A549 (cell line): ENCODE measurements around the gene GATM. TPM values are rescaled to one million over a fixed set of nuclear protein-coding genes. Genes with fewer than 3 reads are reported as not detected.

Source experiments
- ATAC-seq, 2 experiments: fragments of 200-7000 bp in 1 of 2; fragments of >200 bp in 1 of 2; cut with Nextera tagmentation in 1 of 2; cut with Tn5 transposase in 1 of 2; 3 replicates each; pipeline versions ENCODE4 v1.8.0 to v1.9.1; 2018 to 2020; ENCODE audit warnings: mild to moderate bottlenecking in 1 of 2, moderate library complexity in 1 of 2
- CTCF ChIA-PET: fragments of 300-600 bp; sonication (Branson Sonifier 250); formaldehyde crosslinking; extraction: SDS; loops from one replicate; lab custom pipeline; 2021; ENCODE audit warnings: antibody characterized with exemption, inconsistent platforms; lab: Yijun Ruan, JAX
- POLR2A ChIA-PET: fragments of 350-600 bp; formaldehyde crosslinking; extraction: SDS; loops from one replicate; lab custom pipeline; 2021; ENCODE audit warnings: antibody characterized with exemption, inconsistent platforms; lab: Yijun Ruan, JAX
- DNase-seq, 2 experiments: peaks; one replicate each; pipeline versions ENCODE4 v3.0.0 to v3.0.0-alpha.2; 2011 to 2016; ENCODE audit warnings: low read depth in 1 of 2, low spot score in 1 of 2
- FAIRE-seq: peaks from 2 replicates; lab custom pipeline; 2011; peaks lifted over from hg19 to GRCh38; lab: Jason Lieb, UNC
- H3K27ac ChIP-seq, 2 experiments: fragments of >200 bp; sonication (Bioruptor Twin); formaldehyde crosslinking; 3 replicates each; pipeline ENCODE4 v1.5.1; 2016 to 2017
- H3K4me1 ChIP-seq: fragments of >200 bp; sonication (Bioruptor Twin); formaldehyde crosslinking; 3 replicates; pipeline ENCODE4 v1.6.1; 2016
- H3K4me2 ChIP-seq: fragments of >200 bp; sonication (Bioruptor Twin); formaldehyde crosslinking; 3 replicates; pipeline ENCODE4 v1.6.1; 2016
- H3K4me3 ChIP-seq: fragments of >200 bp; sonication (Bioruptor Twin); formaldehyde crosslinking; 3 replicates; pipeline ENCODE4 v1.5.1; 2016
- H3K9me3 ChIP-seq: fragments of >200 bp; sonication (Bioruptor Twin); formaldehyde crosslinking; 3 replicates; pipeline ENCODE4 v1.6.1; 2016
- BHLHE40 ChIP-seq: IDR thresholded peaks from 2 replicates; pipeline ENCODE4 v1.6.1; 2012; ENCODE audit warnings: low read depth, low read length, inconsistent platforms
- CBX2 ChIP-seq: fragments of 200-600 bp; sonication (generic); IDR thresholded peaks from 2 replicates; pipeline ENCODE4 v1.6.1; 2016; ENCODE audit warnings: low read depth, mild to moderate bottlenecking, borderline replicate concordance
- CBX8 ChIP-seq: fragments of 200-600 bp; sonication (generic); IDR thresholded peaks from 2 replicates; pipeline ENCODE4 v1.6.1; 2016
- CEBPB ChIP-seq, 2 experiments: fragments of >200 bp in 1 of 2; sonication (Bioruptor Twin) in 1 of 2; formaldehyde crosslinking in 1 of 2; IDR thresholded peaks; 2 replicates each; pipeline ENCODE4 v1.6.1; 2012 to 2016
- CHD4 ChIP-seq: fragments of 200-600 bp; sonication (generic); IDR thresholded peaks from 2 replicates; pipeline ENCODE4 v1.6.1; 2016; ENCODE audit warnings: antibody characterized with exemption, mild to moderate bottlenecking, borderline replicate concordance
- FOXS1 ChIP-seq: fragments of 250-450 bp; sonication (Bioruptor Pico); IDR thresholded peaks from 2 replicates; pipeline ENCODE4 v1.5.0; 2020; ENCODE audit warnings: mild to moderate bottlenecking, moderate library complexity
- GATA3 ChIP-seq: IDR thresholded peaks from 2 replicates; pipeline ENCODE4 v1.6.1; 2012; ENCODE audit warnings: borderline replicate concordance
- HEYL ChIP-seq: fragments of 250-450 bp; sonication (Bioruptor Pico); IDR thresholded peaks from 2 replicates; pipeline ENCODE4 v1.8.0; 2021; ENCODE audit warnings: mild to moderate bottlenecking, moderate library complexity
- HOXB13 ChIP-seq: fragments of 250-450 bp; sonication (Bioruptor Pico); IDR thresholded peaks from 2 replicates; pipeline ENCODE4 v1.5.0; 2020; ENCODE audit warnings: low read depth, mild to moderate bottlenecking, moderate library complexity
- MAZ ChIP-seq: fragments of 150-350 bp; IDR thresholded peaks from 2 replicates; pipeline ENCODE4 v1.6.1; 2014; ENCODE audit warnings: antibody characterized with exemption, low read depth, low read length, borderline replicate concordance
- MYC ChIP-seq: IDR thresholded peaks from 2 replicates; pipeline ENCODE4 v1.6.1; 2012; ENCODE audit warnings: mild to moderate bottlenecking, inconsistent platforms, low read length, improper control_type of control experiment, borderline replicate concordance
- NPAS2 ChIP-seq: fragments of 250-450 bp; sonication (Bioruptor Pico); IDR thresholded peaks from 2 replicates; pipeline ENCODE4 v1.8.0; 2022; ENCODE audit warnings: mild to moderate bottlenecking, moderate library complexity, borderline replicate concordance
- POLR2AphosphoS2 ChIP-seq: conservative IDR thresholded peaks from 2 replicates; pipeline ENCODE4 v1.6.1; 2012; ENCODE audit warnings: low read length, improper control_type of control experiment, inconsistent platforms
- RAD21 ChIP-seq, 2 experiments: fragments of >200 bp in 1 of 2; sonication (Bioruptor Twin) in 1 of 2; formaldehyde crosslinking in 1 of 2; IDR thresholded peaks in 1 of 2; conservative IDR thresholded peaks in 1 of 2; 2 replicates in 1 of 2; 3 replicates in 1 of 2; pipeline ENCODE4 v1.6.1; 2012 to 2018; ENCODE audit warnings: inconsistent platforms in 1 of 2
- RARB ChIP-seq: fragments of 250-450 bp; sonication (Bioruptor Pico); IDR thresholded peaks from 2 replicates; pipeline ENCODE4 v1.8.0; 2021; ENCODE audit warnings: mild to moderate bottlenecking, moderate library complexity
- RNF2 ChIP-seq: fragments of 200-600 bp; sonication (generic); IDR thresholded peaks from 2 replicates; pipeline ENCODE4 v1.6.1; 2016; ENCODE audit warnings: low read depth, mild to moderate bottlenecking, antibody characterized with exemption, moderate library complexity, borderline replicate concordance
- SMC3 ChIP-seq: fragments of >200 bp; sonication (Bioruptor Twin); formaldehyde crosslinking; IDR thresholded peaks from 3 replicates; pipeline ENCODE4 v1.6.1; 2018; ENCODE audit warnings: inconsistent platforms
- TFCP2L1 ChIP-seq: fragments of 250-450 bp; sonication (Bioruptor Pico); IDR thresholded peaks from 2 replicates; pipeline ENCODE4 v1.5.0; 2021; ENCODE audit warnings: mild to moderate bottlenecking
- TP53 ChIP-seq: fragments of 250-450 bp; sonication (Bioruptor Pico); IDR thresholded peaks from 2 replicates; pipeline ENCODE4 v1.5.0; 2021; ENCODE audit warnings: mild to moderate bottlenecking, moderate library complexity
- ZNF302 ChIP-seq: fragments of 250-450 bp; sonication (Bioruptor Pico); IDR thresholded peaks from 2 replicates; pipeline ENCODE4 v1.9.0; 2021; ENCODE audit warnings: inconsistent platforms, mild to moderate bottlenecking, moderate library complexity
- WGBS: methylation state at CpG from one replicate; pipeline ENCODE4 v1.1.6; 2017; ENCODE audit errors: missing lambda C conversion rate; 5-methylcytosine and 5-hydroxymethylcytosine counted together
- polyA plus RNA-seq, 4 experiments: library from polyadenylated mRNA; depleted of rRNA in 3 of 4; stranded (reverse); fragments of >200 nt; fragmentation: RNase III in 1 of 4; extraction: RNeasy Plus Mini Kit Qiagen cat#74134 plus additional on column Dnase treatment in 1 of 4; gene quantifications; 2 replicates in 3 of 4; 3 replicates in 1 of 4; pipeline ENCODE4 v1.2.3, GENCODE V29; 2011 to 2017
- TF ChIP-seq, protein P1 (sequence below): IDR thresholded peaks from 2 replicates; pipeline ENCODE4 v1.6.1; 2012; ENCODE audit warnings: low read depth, borderline replicate concordance
- TF ChIP-seq, protein P2 (sequence below): IDR thresholded peaks from 2 replicates; pipeline ENCODE4 v1.6.1; 2012
- TF ChIP-seq, protein P3 (sequence below): fragments of 250-450 bp; sonication (Bioruptor Pico); IDR thresholded peaks from 2 replicates; pipeline ENCODE4 v1.5.0; 2020; ENCODE audit warnings: low read depth, mild to moderate bottlenecking, moderate library complexity
- TF ChIP-seq, protein P4 (sequence below): IDR thresholded peaks from 2 replicates; pipeline ENCODE4 v1.6.1; 2012

GATM gene
- polyA plus RNA-seq, 2 of the 4 experiments (the other 2 are of a cell fraction), result 4.0 to 6.5 TPM

DNA sequence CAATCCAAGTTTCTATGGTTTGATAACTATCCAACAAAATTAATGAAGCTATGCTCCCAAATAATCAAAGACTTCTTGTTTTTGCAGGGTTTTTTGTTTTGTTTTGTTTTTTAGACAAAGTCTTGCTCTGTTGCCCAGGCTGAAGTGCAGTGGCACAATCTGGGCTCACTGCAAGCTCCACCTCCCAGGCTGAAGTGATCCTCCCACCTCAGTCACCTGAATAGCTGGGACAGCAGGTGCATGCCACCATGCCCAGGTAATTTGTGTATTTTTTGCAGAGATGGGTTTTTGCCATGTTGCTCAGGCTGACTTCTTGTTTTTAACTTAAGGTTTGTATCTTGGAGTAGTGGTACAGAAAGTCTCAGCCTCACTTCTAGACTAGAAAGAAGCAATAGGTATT lies 11.0 kb upstream of the GATM start:
- ATAC-seq (no peak), FAIRE-seq (no peak), DNase-seq (no peak)
- H3K9me3 ChIP-seq, result no peaks in the 10 kb centered on the region
- H3K4me3 ChIP-seq, result no peak overlapping the region
- no peak overlapping the region for H3K4me2 ChIP-seq
- no peak overlapping the region for H3K27ac ChIP-seq
- POLR2A ChIA-PET, result no interaction called here
- TF ChIP-seq TFCP2L1 (CRISPR knock-in tag) (no peak), SMC3 (no peak), CBX8 (no peak), MAZ (no peak), CBX2 (no peak), GATA3 (no peak), RARB (no peak)
- TF ChIP-seq, protein P1, sequence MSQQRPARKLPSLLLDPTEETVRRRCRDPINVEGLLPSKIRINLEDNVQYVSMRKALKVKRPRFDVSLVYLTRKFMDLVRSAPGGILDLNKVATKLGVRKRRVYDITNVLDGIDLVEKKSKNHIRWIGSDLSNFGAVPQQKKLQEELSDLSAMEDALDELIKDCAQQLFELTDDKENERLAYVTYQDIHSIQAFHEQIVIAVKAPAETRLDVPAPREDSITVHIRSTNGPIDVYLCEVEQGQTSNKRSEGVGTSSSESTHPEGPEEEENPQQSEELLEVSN, result no peak
- CTCF ChIA-PET, result interaction anchor here (1.3 to 1.9 kb wide), 2 partner anchors 10 to 12 kb away, joined by 3 to 7 read pairs; no protein-coding TSS in a partner anchor
- peaks cover 7% of the 10 kb centered on the region; the same call in 2 of the 3 replicates for H3K4me1 ChIP-seq

DNA sequence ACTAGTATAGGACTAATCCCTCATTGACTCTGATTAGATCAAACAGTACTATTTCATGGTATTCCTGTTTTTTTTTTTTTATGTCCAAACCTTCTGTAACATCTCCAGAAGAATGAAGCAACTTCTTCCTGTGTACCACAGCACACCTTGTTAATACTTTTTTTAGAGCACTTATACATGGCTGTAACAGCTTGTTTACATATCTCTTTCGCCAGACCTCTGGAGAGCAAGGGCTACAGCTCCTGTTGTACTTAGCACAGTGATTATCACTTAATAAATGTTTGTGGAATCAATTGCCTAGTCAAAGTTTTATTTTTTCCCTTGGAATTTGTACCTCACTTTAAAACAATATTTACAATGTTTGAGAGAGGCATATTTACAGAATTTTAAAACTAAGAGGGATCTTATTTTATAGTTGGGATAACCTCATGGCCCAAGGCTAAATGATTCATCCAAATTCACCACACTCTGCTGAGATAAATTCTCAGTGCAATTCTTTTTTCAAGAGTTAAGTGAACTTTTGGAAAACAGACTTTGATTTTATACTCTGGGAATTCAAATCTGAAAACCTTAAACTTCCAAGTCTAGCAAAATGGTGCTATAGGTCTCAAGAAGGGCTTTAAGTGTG lies 9.2 kb upstream of the GATM start:
- DNase-seq (peak in 1 of 2 experiments; percentile 7), FAIRE-seq (no peak), ATAC-seq (no peak)
- Histone ChIP-seq H3K4me2 (peak overlapping the region; percentile 29), H3K4me1 (peaks cover 7% of the 10 kb centered on the region; the same call in 2 of the 3 replicates), H3K4me3 (no peak overlapping the region), H3K9me3 (no peaks in the 10 kb centered on the region), H3K27ac (no peak overlapping the region)
- 7% methylated on average over 1 of the region's 1 CpG for WGBS
- POLR2A ChIA-PET, result no interaction called here
- CTCF ChIA-PET, result no interaction called here
- TF ChIP-seq, protein P2, sequence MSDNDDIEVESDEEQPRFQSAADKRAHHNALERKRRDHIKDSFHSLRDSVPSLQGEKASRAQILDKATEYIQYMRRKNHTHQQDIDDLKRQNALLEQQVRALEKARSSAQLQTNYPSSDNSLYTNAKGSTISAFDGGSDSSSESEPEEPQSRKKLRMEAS, result no peak
- TF ChIP-seq, protein P1, result no peak
- no peak for TF ChIP-seq TP53 (CRISPR knock-in tag)
- TF ChIP-seq, protein P3, sequence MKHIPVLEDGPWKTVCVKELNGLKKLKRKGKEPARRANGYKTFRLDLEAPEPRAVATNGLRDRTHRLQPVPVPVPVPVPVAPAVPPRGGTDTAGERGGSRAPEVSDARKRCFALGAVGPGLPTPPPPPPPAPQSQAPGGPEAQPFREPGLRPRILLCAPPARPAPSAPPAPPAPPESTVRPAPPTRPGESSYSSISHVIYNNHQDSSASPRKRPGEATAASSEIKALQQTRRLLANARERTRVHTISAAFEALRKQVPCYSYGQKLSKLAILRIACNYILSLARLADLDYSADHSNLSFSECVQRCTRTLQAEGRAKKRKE, result no peak
- TF ChIP-seq, protein P4, sequence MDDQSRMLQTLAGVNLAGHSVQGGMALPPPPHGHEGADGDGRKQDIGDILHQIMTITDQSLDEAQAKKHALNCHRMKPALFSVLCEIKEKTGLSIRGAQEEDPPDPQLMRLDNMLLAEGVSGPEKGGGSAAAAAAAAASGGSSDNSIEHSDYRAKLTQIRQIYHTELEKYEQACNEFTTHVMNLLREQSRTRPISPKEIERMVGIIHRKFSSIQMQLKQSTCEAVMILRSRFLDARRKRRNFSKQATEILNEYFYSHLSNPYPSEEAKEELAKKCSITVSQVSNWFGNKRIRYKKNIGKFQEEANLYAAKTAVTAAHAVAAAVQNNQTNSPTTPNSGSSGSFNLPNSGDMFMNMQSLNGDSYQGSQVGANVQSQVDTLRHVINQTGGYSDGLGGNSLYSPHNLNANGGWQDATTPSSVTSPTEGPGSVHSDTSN, result no peak
- no peak for TF ChIP-seq CBX2
- TF ChIP-seq HOXB13 (CRISPR knock-in tag), result no peak
- TF ChIP-seq NPAS2 (CRISPR knock-in tag), result no peak
- TF ChIP-seq MYC, result no peak
- no peak for TF ChIP-seq RNF2
- TF ChIP-seq ZNF302 (CRISPR knock-in tag), result no peak
- TF ChIP-seq FOXS1 (CRISPR knock-in tag), result no peak
- TF ChIP-seq TFCP2L1 (CRISPR knock-in tag), result no peak
- no peak for TF ChIP-seq RAD21 (conservative IDR thresholded peaks at IDR 0.05 in 1 of 2, IDR thresholded peaks at IDR 0.05 in 1 of 2)
- TF ChIP-seq HEYL (CRISPR knock-in tag), result no peak
- no peak for TF ChIP-seq BHLHE40
- TF ChIP-seq GATA3, result no peak
- no peak for TF ChIP-seq CHD4
- no peak for TF ChIP-seq CEBPB (IDR thresholded peaks at IDR 0.05)
- no peak for TF ChIP-seq POLR2AphosphoS2
